Tibial artery (tissue), 4 donors: Measurements from ENCODE around the gene MRPL18.
"Not testable (repeated sequence)": the region's sequence is repeated elsewhere in the genome, so short reads cannot be mapped to it uniquely, and the experiment has no call there.

Source experiments
- DNase-seq, 2 donors: peaks; one replicate each; pipeline ENCODE4 v3.0.0-alpha.2; 2019
- H3K27ac ChIP-seq, 2 donors: fragments of 200-600 bp; sonication (generic) in 1 of 2; 1 replicate in 1 of 2; 2 replicates in 1 of 2; pipeline ENCODE4 v1.5.1; 2018 to 2019; ENCODE audit warnings: mild to moderate bottlenecking in 1 of 2
- H3K27me3 ChIP-seq, 2 donors: fragments of 200-600 bp; sonication (generic) in 1 of 2; one replicate each; pipeline versions ENCODE4 v1.5.1 to v1.6.0; 2016 to 2019
- H3K36me3 ChIP-seq, 3 donors: fragments of 200-600 bp; sonication (generic) in 2 of 3; one replicate each; pipeline ENCODE4 v1.5.1; 2016 to 2019; ENCODE audit warnings: mild to moderate bottlenecking in 2 of 3
- H3K4me1 ChIP-seq, 4 donors: fragments of 200-600 bp; sonication (generic) in 2 of 4; 1 replicate in 3 of 4; 2 replicates in 1 of 4; pipeline ENCODE4 v1.5.1; 2016 to 2019
- H3K4me3 ChIP-seq, 2 donors: fragments of 200-600 bp; sonication (generic) in 1 of 2; 1 replicate in 1 of 2; 2 replicates in 1 of 2; pipeline ENCODE4 v1.5.1; 2018 to 2019; ENCODE audit warnings: mild to moderate bottlenecking in 2 of 2
- H3K9me3 ChIP-seq, 3 donors: fragments of 200-600 bp; sonication (generic) in 1 of 3; one replicate each; pipeline ENCODE4 v1.5.1; 2016 to 2019
- CTCF ChIP-seq, 2 experiments: fragments of 200-600 bp in 1 of 2; fragments of 450-650 bp in 1 of 2; IDR thresholded peaks; one replicate each; pipeline ENCODE4 v1.5.1; 2017 to 2019; ENCODE audit warnings: antibody characterized with exemption in 2 of 2, mild to moderate bottlenecking in 1 of 2, moderate library complexity in 1 of 2
- intact Hi-C: fragments of 100-400 bp; cut with DNase I; formaldehyde crosslinking; loops from one replicate; pipeline ENCODE4 v1.15.0; 2023; ENCODE audit warnings: low total_unique reads

MRPL18 gene

GRCh38 chr6:159790149-159790955 is at the start of gene MRPL18:
MRPL18 (plus strand) TSS chr6:159790467; CDS start chr6:159790588, 121 bp downstream.
- H3K27me3 ChIP-seq = no peaks in the 10 kb centered on the region
- no peaks in the 10 kb centered on the region for H3K9me3 ChIP-seq
- peaks cover 21 to 44% (median 25%) of the 10 kb centered on the region in 3 donors for H3K36me3 ChIP-seq
- H3K27ac ChIP-seq = peak within 1 kb of the TSS; percentile 96 to 98
- DNase-seq = peak; percentile 96 to 98
- intact Hi-C loops = loop anchor here (2.0 to 5.0 kb wide), 3 partner anchors 42 to 177 kb away; partner anchors contain the start of genes IGF2R and SOD2
- H3K4me3 ChIP-seq = peak within 1 kb of the TSS; percentile 80 to 92
- no peak for TF ChIP-seq CTCF (IDR thresholded peaks at IDR 0.05)
- peaks cover 0 to 70% (median 47%) of the 10 kb centered on the region in 4 donors for H3K4me1 ChIP-seq

- peaks cover 65 to 77% (median 71%) of the 10 kb centered on the region in 3 donors for H3K36me3 ChIP-seq
- no peak overlapping the region for H3K4me3 ChIP-seq
- H3K27me3 ChIP-seq = no peaks in the 10 kb centered on the region
- intact Hi-C loops = no loop called here
- H3K4me1 ChIP-seq = peaks cover 0 to 11% (median 4%) of the 10 kb centered on the region in 4 donors
- H3K27ac ChIP-seq = no peak overlapping the region
- no peak for DNase-seq
- no peak for TF ChIP-seq CTCF (IDR thresholded peaks at IDR 0.05)
- no peaks in the 10 kb centered on the region for H3K9me3 ChIP-seq
Observed at GRCh38 chr6:159742165-159742564, 48.1 kb upstream of the MRPL18 start.

- no peak overlapping the region for H3K4me3 ChIP-seq
- no peaks in the 10 kb centered on the region for H3K27me3 ChIP-seq
- H3K9me3 ChIP-seq = no peaks in the 10 kb centered on the region
- H3K4me1 ChIP-seq = peaks cover 0 to 2% (median 0%) of the 10 kb centered on the region in 4 donors
- no peak for DNase-seq
- no peak overlapping the region for H3K27ac ChIP-seq
- peaks cover 80 to 99% (median 90%) of the 10 kb centered on the region in 3 donors for H3K36me3 ChIP-seq
- no peak for TF ChIP-seq CTCF (IDR thresholded peaks at IDR 0.05)
- intact Hi-C loops = no loop called here
Observed at GRCh38 chr6:159745081-159745480, 45.2 kb upstream of the MRPL18 start.

- Histone ChIP-seq H3K4me3 (no peak overlapping the region), H3K27me3 (no peaks in the 10 kb centered on the region), H3K4me1 (no peaks in the 10 kb centered on the region), H3K9me3 (no peaks in the 10 kb centered on the region), H3K27ac (no peak overlapping the region), H3K36me3 (peaks cover 84 to 94% (median 92%) of the 10 kb centered on the region in 3 donors)
- no peak for DNase-seq
- TF ChIP-seq CTCF (IDR thresholded peaks at IDR 0.05) = no peak
- intact Hi-C loops = no loop called here
Observed at GRCh38 chr6:159746759-159747158, 43.5 kb upstream of the MRPL18 start.

- intact Hi-C loops = not testable (repeated sequence)
- H3K36me3 ChIP-seq = peaks cover 80 to 91% (median 91%) of the 10 kb centered on the region in 3 donors
Observed at GRCh38 chr6:159748127-159748526, 42.1 kb upstream of the MRPL18 start.

GRCh38 chr6:159751448-159751847 is 38.8 kb upstream of the MRPL18 start:
- no peak overlapping the region for H3K27ac ChIP-seq
- TF ChIP-seq CTCF (IDR thresholded peaks at IDR 0.05) = no peak
- peaks cover 66 to 89% (median 69%) of the 10 kb centered on the region in 3 donors for H3K36me3 ChIP-seq
- DNase-seq = no peak
- peaks cover 0 to 9% (median 0%) of the 10 kb centered on the region in 4 donors for H3K4me1 ChIP-seq
- no peak overlapping the region for H3K4me3 ChIP-seq
- intact Hi-C loops = no loop called here
- H3K27me3 ChIP-seq = no peaks in the 10 kb centered on the region
- H3K9me3 ChIP-seq = no peaks in the 10 kb centered on the region

More at GRCh38 chr6:159748127-159748526, 42.1 kb upstream of the MRPL18 start:
- H3K4me1 ChIP-seq, H3K27me3 ChIP-seq, H3K27ac ChIP-seq, H3K9me3 ChIP-seq, H3K4me3 ChIP-seq, DNase-seq: not testable (repeated sequence)
